ENCODE results near the gene REP15. TPM values are rescaled to one million over a fixed set of nuclear protein-coding genes. Genes with fewer than 3 reads are reported as not detected.

Gene REP15
- polyA plus RNA-seq, 1 donor (not counting 4 experiments of a cell fraction or from before 2014, with no cell fraction given): 1.8 TPM

- dilution Hi-C loops (cut with MboI; ENCODE audit: extremely low pct_ligation_motif_present, low sequenced_read_pairs): no loop called here
- FAIRE-seq (no peak), DNase-seq (ENCODE audit: low read depth, low spot score) (no peak)
- Histone ChIP-seq H4K20me1 (ENCODE audit: control insufficient read depth, extremely low read depth, insufficient read depth, low read length) (no peaks in the 10 kb centered on the region), H3K27ac (ENCODE audit: control insufficient read depth, insufficient read depth, low read length) (no peak overlapping the region), H2AFZ (ENCODE audit: control insufficient read depth, low read length) (no peak overlapping the region), H3K4me1 (ENCODE audit: control insufficient read depth, extremely low read depth, insufficient read depth, low read length) (no peaks in the 10 kb centered on the region), H3K4me3 (ENCODE audit: control insufficient read depth in 2 of 3, extremely low read depth in 1 of 3, insufficient read depth in 2 of 3, low read depth in 1 of 3, low read length in 3 of 3) (no peak overlapping the region), H3K9me1 (ENCODE audit: control insufficient read depth, extremely low read depth, insufficient read depth, low read length) (no peaks in the 10 kb centered on the region), H3K27me3 (ENCODE audit: control insufficient read depth, extremely low read depth, insufficient read depth, low read length) (no peaks in the 10 kb centered on the region), H3K79me2 (ENCODE audit: control insufficient read depth, insufficient read depth, low read length) (no peaks in the 10 kb centered on the region), H3K9ac (ENCODE audit: control insufficient read depth, extremely low read depth, insufficient read depth, low read length) (no peak overlapping the region), H3K36me3 (ENCODE audit: control insufficient read depth in 2 of 2, extremely low read depth in 1 of 2, insufficient read depth in 2 of 2, low read length in 2 of 2) (peaks cover 14 to 21% of the 10 kb centered on the region in 2 experiments), H3K4me2 (ENCODE audit: control insufficient read depth, extremely low read depth, insufficient read depth, low read depth, low read length) (no peak overlapping the region), H3K9me3 (ENCODE audit: control insufficient read depth, low read depth, low read length) (no peaks in the 10 kb centered on the region)
- no peak for TF ChIP-seq EZH2 (IDR thresholded peaks at IDR 0.05; ENCODE audit: low read length)
- no peak for TF ChIP-seq CTCF (optimal IDR thresholded peaks at IDR 0.05 in 1 of 3, IDR thresholded peaks at IDR 0.05 in 1 of 3, conservative IDR thresholded peaks at IDR 0.05 in 1 of 3; ENCODE audit: extremely low read depth in 1 of 3, insufficient read depth in 2 of 3, low read length in 3 of 3)
These were observed 523 bp upstream of the REP15 start for GRCh38 chr12:27695556-27696292.

GRCh38 chr12:27696864-27697564, 767 bp downstream of the REP15 start:
- H3K36me3 ChIP-seq (ENCODE audit: control insufficient read depth in 2 of 2, extremely low read depth in 1 of 2, insufficient read depth in 2 of 2, low read length in 2 of 2): peaks cover 9 to 17% of the 10 kb centered on the region in 2 experiments
- H3K27me3 ChIP-seq (ENCODE audit: control insufficient read depth, extremely low read depth, insufficient read depth, low read length): no peaks in the 10 kb centered on the region
- dilution Hi-C loops (cut with MboI; ENCODE audit: extremely low pct_ligation_motif_present, low sequenced_read_pairs): no loop called here
- no peak for FAIRE-seq
- TF ChIP-seq CTCF (optimal IDR thresholded peaks at IDR 0.05 in 1 of 3, IDR thresholded peaks at IDR 0.05 in 1 of 3, conservative IDR thresholded peaks at IDR 0.05 in 1 of 3; ENCODE audit: extremely low read depth in 1 of 3, insufficient read depth in 2 of 3, low read length in 3 of 3): no peak
- no peak for TF ChIP-seq EZH2 (IDR thresholded peaks at IDR 0.05; ENCODE audit: low read length)
- DNase-seq (ENCODE audit: low read depth, low spot score): no peak
- H3K4me2 ChIP-seq (ENCODE audit: control insufficient read depth, extremely low read depth, insufficient read depth, low read depth, low read length): no peak overlapping the region
- no peak overlapping the region for H3K4me3 ChIP-seq (ENCODE audit: control insufficient read depth in 2 of 3, extremely low read depth in 1 of 3, insufficient read depth in 2 of 3, low read depth in 1 of 3, low read length in 3 of 3)
- H3K9ac ChIP-seq (ENCODE audit: control insufficient read depth, extremely low read depth, insufficient read depth, low read length): no peak overlapping the region
- H3K9me3 ChIP-seq (ENCODE audit: control insufficient read depth, low read depth, low read length): no peaks in the 10 kb centered on the region
- no peak overlapping the region for H3K27ac ChIP-seq (ENCODE audit: control insufficient read depth, insufficient read depth, low read length)
- no peaks in the 10 kb centered on the region for H3K79me2 ChIP-seq (ENCODE audit: control insufficient read depth, insufficient read depth, low read length)
- no peaks in the 10 kb centered on the region for H3K9me1 ChIP-seq (ENCODE audit: control insufficient read depth, extremely low read depth, insufficient read depth, low read length)
- no peaks in the 10 kb centered on the region for H3K4me1 ChIP-seq (ENCODE audit: control insufficient read depth, extremely low read depth, insufficient read depth, low read length)
- H2AFZ ChIP-seq (ENCODE audit: control insufficient read depth, low read length): no peak overlapping the region
- no peaks in the 10 kb centered on the region for H4K20me1 ChIP-seq (ENCODE audit: control insufficient read depth, extremely low read depth, insufficient read depth, low read length)
